Measurements from ENCODE around the gene B4GALT1. TPM values are rescaled to one million over a fixed set of nuclear protein-coding genes. Genes with fewer than 3 reads are reported as not detected.
A peak's percentile ranks its signal among the peaks of the same experiment; 100 is the strongest.

Gene B4GALT1
- total RNA-seq, 1 experiment from 2014 or later: 35.2 TPM

DNA sequence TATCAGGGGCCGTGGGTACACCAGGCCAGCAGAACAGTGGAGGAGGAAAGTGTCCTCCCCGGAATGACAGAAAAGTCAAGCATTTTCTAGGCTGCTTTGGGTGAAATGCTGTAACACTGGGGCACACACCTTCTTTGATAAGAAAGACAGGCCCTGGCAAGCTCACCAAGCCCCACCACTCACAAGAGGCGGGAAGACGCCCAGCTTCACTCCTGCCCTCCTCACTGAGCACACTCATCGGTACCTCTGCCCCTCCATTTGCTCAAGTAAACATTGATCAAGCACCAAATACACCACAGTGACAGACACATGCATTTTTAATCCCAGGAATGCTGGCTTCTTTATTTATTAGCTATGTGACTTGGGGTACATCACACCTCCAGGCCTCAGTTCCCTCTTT is 43.1 kb downstream of the B4GALT1 start:
- no peak for DNase-seq
- Histone ChIP-seq H3K36me3 (peaks cover 37% of the 10 kb centered on the region), H3K27me3 (no peaks in the 10 kb centered on the region), H3K4me3 (no peak overlapping the region), H3K9me3 (no peaks in the 10 kb centered on the region)

- no peak overlapping the region for H3K4me3 ChIP-seq
- no peaks in the 10 kb centered on the region for H3K9me3 ChIP-seq
- no peaks in the 10 kb centered on the region for H3K27me3 ChIP-seq
- peaks cover 32% of the 10 kb centered on the region for H3K36me3 ChIP-seq
- no peak for DNase-seq
Measured at GRCh38 chr9:33123407-33124031, 43.6 kb downstream of the B4GALT1 start.

GRCh38 chr9:33120620-33121019 is 46.5 kb downstream of the B4GALT1 start:
- no peak for DNase-seq

GRCh38 chr9:33117796-33118195 is 49.3 kb downstream of the B4GALT1 start:
- no peaks in the 10 kb centered on the region for H3K9me3 ChIP-seq
- peaks cover 21% of the 10 kb centered on the region for H3K36me3 ChIP-seq
- H3K4me3 ChIP-seq: no peak overlapping the region
- no peaks in the 10 kb centered on the region for H3K27me3 ChIP-seq
- no peak for DNase-seq

More at GRCh38 chr9:33120620-33121019, 46.5 kb downstream of the B4GALT1 start:
- no peaks in the 10 kb centered on the region for H3K27me3 ChIP-seq
- peaks cover 25% of the 10 kb centered on the region for H3K36me3 ChIP-seq
- H3K9me3 ChIP-seq: no peaks in the 10 kb centered on the region
- no peak overlapping the region for H3K4me3 ChIP-seq

DNA sequence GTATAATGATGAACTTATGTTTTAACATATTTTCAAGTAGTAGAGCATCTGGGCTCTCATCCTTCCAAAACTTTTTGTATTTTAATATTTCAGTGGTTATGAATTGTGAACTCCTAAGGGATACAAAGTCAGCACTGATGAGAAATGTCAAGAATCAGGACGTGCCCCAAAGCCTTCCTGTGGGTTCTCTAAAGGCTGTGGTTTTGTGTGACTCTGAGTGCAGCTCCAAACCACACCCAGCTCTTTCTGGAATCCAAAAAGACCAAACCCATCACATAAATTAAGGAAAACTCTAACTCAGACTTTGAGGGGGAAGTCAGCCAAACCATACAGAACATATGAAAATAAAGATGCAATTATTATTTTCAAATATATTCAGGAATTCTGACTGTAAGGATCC is 49.8 kb downstream of the B4GALT1 start:
- DNase-seq: no peak
- Histone ChIP-seq H3K4me3 (no peak overlapping the region), H3K27me3 (no peaks in the 10 kb centered on the region), H3K9me3 (no peaks in the 10 kb centered on the region), H3K36me3 (peaks cover 21% of the 10 kb centered on the region)

GRCh38 chr9:33116860-33117259 is 50.3 kb downstream of the B4GALT1 start:
- peaks cover 23% of the 10 kb centered on the region for H3K36me3 ChIP-seq
- no peaks in the 10 kb centered on the region for H3K27me3 ChIP-seq
- no peak overlapping the region for H3K4me3 ChIP-seq
- DNase-seq: no peak
- no peaks in the 10 kb centered on the region for H3K9me3 ChIP-seq

- Histone ChIP-seq H3K36me3 (peaks cover 23% of the 10 kb centered on the region), H3K9me3 (no peaks in the 10 kb centered on the region), H3K4me3 (no peak overlapping the region), H3K27me3 (no peaks in the 10 kb centered on the region)
- no peak for DNase-seq
Measured at GRCh38 chr9:33114746-33115145, 52.4 kb downstream of the B4GALT1 start.

DNA sequence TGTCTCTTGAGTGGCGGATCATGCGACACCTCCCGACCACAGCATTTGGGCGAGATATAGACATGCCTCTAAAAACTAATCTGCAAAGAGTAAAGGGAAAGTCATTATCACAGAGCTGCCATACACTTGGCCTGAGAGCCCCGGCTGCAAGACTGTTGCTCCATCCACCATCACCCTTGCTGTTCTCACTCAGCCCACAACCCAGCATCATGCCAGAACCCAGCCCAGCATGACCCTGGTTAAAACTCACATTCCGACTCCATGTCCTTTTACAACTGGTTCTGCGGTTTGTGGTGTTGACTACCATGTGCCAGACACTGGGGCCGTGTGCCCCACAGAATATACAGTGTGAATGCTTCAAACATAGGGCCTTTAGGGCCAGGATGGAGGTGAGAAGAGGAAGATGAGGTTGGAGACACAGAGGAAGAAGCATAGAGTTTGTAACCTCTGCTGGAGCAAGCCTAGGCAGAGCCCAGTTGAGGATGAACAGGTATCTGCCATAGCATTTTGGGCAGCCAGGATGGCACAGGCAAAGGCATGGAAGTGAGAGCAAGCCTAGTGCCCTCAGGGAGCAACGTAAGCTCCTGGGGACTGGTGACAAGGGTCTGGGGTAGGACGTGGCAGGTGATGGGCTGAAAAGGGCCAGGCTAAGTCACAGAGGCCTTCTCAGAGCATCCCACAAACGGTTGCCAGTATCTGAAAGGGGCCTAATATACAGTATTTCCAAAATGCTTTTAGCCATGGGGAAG is 53.2 kb downstream of the B4GALT1 start:
- no peaks in the 10 kb centered on the region for H3K27me3 ChIP-seq
- H3K9me3 ChIP-seq: no peaks in the 10 kb centered on the region
- H3K36me3 ChIP-seq: peaks cover 18% of the 10 kb centered on the region
- no peak overlapping the region for H3K4me3 ChIP-seq
- DNase-seq: no peak

- Histone ChIP-seq H3K27me3 (no peaks in the 10 kb centered on the region), H3K4me3 (no peak overlapping the region), H3K36me3 (peaks cover 19% of the 10 kb centered on the region), H3K9me3 (no peaks in the 10 kb centered on the region)
- no peak for DNase-seq
Measured at GRCh38 chr9:33112094-33112493, 55.0 kb downstream of the B4GALT1 start.

- Histone ChIP-seq H3K9me3 (no peaks in the 10 kb centered on the region), H3K36me3 (peaks cover 16% of the 10 kb centered on the region), H3K4me3 (no peak overlapping the region), H3K27me3 (no peaks in the 10 kb centered on the region)
- DNase-seq: no peak
Measured at GRCh38 chr9:33111631-33112030, 55.5 kb downstream of the B4GALT1 start.

GRCh38 chr9:33110686-33111085 is 56.5 kb downstream of the B4GALT1 start:
- Histone ChIP-seq H3K9me3 (no peaks in the 10 kb centered on the region), H3K27me3 (no peaks in the 10 kb centered on the region), H3K36me3 (peaks cover 13% of the 10 kb centered on the region), H3K4me3 (no peak overlapping the region)
- DNase-seq: no peak

- no peaks in the 10 kb centered on the region for H3K27me3 ChIP-seq
- peaks cover 11% of the 10 kb centered on the region for H3K36me3 ChIP-seq
- H3K4me3 ChIP-seq: no peak overlapping the region
- no peaks in the 10 kb centered on the region for H3K9me3 ChIP-seq
- DNase-seq: no peak
Measured at GRCh38 chr9:33109850-33110595, 57.1 kb downstream of the B4GALT1 start.

DNA sequence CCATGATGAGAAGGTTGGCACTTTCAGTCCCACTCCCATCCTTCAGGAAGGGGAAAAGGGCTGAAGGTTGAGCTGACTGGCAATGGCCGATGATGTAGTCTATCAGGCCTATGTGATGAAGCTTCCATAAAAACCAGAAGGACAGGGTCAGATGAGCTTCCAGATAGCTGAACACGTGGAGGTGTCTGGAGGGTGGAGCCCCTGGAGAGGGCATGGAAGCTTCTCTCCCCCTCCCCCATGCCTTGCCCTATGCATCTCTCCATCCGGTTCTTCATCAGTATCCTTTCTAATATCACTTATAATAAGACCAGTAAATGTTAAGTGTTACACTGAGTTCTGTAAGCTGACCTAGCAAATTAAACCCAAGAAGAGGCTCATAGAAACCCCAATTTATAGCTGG is 58.0 kb downstream of the B4GALT1 start:
- H3K4me3 ChIP-seq: no peak overlapping the region
- H3K27me3 ChIP-seq: no peaks in the 10 kb centered on the region
- peaks cover 11% of the 10 kb centered on the region for H3K36me3 ChIP-seq
- DNase-seq: no peak
- no peaks in the 10 kb centered on the region for H3K9me3 ChIP-seq

DNA sequence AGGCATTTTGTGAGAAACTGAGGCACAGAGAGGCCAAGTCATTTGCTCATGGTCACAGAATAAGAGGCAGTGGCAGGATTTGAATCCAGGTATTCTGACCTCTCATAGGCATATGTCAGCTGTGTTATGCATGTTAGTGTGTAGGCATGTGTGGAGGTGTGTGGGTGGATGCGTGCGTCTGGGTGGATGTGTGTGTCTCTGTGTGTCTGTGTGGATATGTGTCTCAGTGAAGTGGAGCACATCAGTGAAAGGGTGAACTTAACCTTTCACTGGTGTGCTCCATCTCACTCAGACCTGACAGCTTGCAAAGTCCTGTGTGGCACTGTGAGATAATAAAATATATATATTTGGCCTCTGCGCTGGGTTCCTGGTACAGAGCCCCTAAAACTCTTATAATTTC is 58.7 kb downstream of the B4GALT1 start:
- no peak overlapping the region for H3K4me3 ChIP-seq
- H3K36me3 ChIP-seq: peaks cover 11% of the 10 kb centered on the region
- H3K9me3 ChIP-seq: no peaks in the 10 kb centered on the region
- H3K27me3 ChIP-seq: no peaks in the 10 kb centered on the region
- DNase-seq: no peak

GRCh38 chr9:33107762-33108161 is 59.4 kb downstream of the B4GALT1 start:
- Histone ChIP-seq H3K27me3 (no peaks in the 10 kb centered on the region), H3K36me3 (peaks cover 11% of the 10 kb centered on the region), H3K9me3 (no peaks in the 10 kb centered on the region), H3K4me3 (no peak overlapping the region)
- no peak for DNase-seq

- Histone ChIP-seq H3K36me3 (peaks cover 9% of the 10 kb centered on the region), H3K4me3 (no peak overlapping the region), H3K9me3 (no peaks in the 10 kb centered on the region), H3K27me3 (no peaks in the 10 kb centered on the region)
- DNase-seq: peak; percentile 85
Measured at GRCh38 chr9:33106827-33107621, 60.1 kb downstream of the B4GALT1 start.

DNA sequence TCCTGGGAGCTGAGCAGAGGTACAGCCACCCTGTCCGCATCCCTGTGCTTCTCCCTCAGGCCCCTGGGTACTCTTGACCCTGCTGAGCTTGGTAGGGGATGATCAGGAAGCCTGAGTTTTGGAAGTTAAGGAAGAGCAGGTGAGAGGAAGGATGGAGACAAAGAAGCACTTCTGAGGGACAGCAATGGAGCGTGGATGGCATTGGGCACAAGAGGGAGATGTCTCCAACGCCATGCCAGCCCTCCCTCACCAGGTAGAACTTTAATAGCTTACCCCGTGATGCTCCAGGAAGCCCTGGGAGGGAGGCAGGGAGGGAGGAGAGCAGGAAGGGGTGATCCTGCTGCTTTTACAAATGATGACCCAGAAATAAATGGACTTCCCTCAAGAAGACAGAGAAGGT is 60.8 kb downstream of the B4GALT1 start:
- H3K9me3 ChIP-seq: no peaks in the 10 kb centered on the region
- DNase-seq: no peak
- no peaks in the 10 kb centered on the region for H3K27me3 ChIP-seq
- peaks cover 7% of the 10 kb centered on the region for H3K36me3 ChIP-seq
- H3K4me3 ChIP-seq: no peak overlapping the region

Measured in MG63 (cell line).